ENCODE data around the gene CPT1B. TPM values are rescaled to one million over a fixed set of nuclear protein-coding genes. Genes with fewer than 3 reads are reported as not detected.

CPT1B gene
- total and polyA plus RNA-seq, 2 of the 8 experiments (the other 6 are each of a cell fraction or from before 2014, with no cell fraction given), result 34.2 to 36.2 TPM

DNA sequence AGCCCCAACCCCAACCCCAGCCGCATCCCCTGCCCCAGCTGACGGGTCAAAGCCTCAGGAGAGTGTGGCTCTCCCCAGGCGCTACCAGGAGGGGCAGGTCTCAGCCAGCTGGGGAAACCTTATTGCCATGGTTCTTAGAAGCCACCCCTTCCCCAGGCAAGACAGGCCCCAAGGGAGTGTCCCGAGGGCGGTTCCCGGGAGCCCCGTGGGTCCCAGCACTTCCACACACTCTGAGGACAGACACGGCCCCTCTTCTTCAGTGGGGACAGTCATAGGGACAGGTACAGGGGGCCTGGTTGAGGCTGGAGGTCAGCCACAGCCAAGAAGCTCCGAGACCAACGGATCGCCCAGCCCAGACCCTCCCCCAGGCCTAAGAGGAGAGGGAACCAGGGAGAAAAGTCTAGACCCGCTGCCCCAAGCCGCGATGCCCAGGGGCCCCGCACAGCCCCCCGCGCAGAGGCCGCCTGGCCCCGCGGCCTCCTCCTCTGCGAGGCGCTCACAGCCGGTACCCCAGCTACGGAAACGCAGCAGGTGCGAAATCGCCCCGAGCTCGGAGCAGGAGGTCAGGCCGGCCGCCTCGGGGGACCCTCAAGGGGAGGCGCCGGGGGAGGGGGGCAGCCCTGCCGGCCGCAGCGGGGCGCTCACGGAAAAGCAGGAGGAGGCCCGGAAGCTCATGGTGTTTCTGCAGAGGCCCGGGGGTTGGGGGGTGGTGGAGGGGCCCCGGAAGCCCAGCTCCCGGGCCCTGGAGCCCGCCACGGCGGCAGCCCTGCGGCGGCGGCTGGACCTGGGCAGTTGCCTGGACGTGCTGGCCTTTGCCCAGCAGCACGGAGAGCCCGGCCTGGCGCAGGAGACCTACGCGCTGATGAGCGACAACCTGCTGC is 29.9 kb downstream of the CPT1B start (continued):
- TF ChIP-seq, protein P1, sequence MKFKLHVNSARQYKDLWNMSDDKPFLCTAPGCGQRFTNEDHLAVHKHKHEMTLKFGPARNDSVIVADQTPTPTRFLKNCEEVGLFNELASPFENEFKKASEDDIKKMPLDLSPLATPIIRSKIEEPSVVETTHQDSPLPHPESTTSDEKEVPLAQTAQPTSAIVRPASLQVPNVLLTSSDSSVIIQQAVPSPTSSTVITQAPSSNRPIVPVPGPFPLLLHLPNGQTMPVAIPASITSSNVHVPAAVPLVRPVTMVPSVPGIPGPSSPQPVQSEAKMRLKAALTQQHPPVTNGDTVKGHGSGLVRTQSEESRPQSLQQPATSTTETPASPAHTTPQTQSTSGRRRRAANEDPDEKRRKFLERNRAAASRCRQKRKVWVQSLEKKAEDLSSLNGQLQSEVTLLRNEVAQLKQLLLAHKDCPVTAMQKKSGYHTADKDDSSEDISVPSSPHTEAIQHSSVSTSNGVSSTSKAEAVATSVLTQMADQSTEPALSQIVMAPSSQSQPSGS (IDR thresholded peaks at IDR 0.05; ENCODE audit: low read length), result no peak
- TF ChIP-seq, protein P2, sequence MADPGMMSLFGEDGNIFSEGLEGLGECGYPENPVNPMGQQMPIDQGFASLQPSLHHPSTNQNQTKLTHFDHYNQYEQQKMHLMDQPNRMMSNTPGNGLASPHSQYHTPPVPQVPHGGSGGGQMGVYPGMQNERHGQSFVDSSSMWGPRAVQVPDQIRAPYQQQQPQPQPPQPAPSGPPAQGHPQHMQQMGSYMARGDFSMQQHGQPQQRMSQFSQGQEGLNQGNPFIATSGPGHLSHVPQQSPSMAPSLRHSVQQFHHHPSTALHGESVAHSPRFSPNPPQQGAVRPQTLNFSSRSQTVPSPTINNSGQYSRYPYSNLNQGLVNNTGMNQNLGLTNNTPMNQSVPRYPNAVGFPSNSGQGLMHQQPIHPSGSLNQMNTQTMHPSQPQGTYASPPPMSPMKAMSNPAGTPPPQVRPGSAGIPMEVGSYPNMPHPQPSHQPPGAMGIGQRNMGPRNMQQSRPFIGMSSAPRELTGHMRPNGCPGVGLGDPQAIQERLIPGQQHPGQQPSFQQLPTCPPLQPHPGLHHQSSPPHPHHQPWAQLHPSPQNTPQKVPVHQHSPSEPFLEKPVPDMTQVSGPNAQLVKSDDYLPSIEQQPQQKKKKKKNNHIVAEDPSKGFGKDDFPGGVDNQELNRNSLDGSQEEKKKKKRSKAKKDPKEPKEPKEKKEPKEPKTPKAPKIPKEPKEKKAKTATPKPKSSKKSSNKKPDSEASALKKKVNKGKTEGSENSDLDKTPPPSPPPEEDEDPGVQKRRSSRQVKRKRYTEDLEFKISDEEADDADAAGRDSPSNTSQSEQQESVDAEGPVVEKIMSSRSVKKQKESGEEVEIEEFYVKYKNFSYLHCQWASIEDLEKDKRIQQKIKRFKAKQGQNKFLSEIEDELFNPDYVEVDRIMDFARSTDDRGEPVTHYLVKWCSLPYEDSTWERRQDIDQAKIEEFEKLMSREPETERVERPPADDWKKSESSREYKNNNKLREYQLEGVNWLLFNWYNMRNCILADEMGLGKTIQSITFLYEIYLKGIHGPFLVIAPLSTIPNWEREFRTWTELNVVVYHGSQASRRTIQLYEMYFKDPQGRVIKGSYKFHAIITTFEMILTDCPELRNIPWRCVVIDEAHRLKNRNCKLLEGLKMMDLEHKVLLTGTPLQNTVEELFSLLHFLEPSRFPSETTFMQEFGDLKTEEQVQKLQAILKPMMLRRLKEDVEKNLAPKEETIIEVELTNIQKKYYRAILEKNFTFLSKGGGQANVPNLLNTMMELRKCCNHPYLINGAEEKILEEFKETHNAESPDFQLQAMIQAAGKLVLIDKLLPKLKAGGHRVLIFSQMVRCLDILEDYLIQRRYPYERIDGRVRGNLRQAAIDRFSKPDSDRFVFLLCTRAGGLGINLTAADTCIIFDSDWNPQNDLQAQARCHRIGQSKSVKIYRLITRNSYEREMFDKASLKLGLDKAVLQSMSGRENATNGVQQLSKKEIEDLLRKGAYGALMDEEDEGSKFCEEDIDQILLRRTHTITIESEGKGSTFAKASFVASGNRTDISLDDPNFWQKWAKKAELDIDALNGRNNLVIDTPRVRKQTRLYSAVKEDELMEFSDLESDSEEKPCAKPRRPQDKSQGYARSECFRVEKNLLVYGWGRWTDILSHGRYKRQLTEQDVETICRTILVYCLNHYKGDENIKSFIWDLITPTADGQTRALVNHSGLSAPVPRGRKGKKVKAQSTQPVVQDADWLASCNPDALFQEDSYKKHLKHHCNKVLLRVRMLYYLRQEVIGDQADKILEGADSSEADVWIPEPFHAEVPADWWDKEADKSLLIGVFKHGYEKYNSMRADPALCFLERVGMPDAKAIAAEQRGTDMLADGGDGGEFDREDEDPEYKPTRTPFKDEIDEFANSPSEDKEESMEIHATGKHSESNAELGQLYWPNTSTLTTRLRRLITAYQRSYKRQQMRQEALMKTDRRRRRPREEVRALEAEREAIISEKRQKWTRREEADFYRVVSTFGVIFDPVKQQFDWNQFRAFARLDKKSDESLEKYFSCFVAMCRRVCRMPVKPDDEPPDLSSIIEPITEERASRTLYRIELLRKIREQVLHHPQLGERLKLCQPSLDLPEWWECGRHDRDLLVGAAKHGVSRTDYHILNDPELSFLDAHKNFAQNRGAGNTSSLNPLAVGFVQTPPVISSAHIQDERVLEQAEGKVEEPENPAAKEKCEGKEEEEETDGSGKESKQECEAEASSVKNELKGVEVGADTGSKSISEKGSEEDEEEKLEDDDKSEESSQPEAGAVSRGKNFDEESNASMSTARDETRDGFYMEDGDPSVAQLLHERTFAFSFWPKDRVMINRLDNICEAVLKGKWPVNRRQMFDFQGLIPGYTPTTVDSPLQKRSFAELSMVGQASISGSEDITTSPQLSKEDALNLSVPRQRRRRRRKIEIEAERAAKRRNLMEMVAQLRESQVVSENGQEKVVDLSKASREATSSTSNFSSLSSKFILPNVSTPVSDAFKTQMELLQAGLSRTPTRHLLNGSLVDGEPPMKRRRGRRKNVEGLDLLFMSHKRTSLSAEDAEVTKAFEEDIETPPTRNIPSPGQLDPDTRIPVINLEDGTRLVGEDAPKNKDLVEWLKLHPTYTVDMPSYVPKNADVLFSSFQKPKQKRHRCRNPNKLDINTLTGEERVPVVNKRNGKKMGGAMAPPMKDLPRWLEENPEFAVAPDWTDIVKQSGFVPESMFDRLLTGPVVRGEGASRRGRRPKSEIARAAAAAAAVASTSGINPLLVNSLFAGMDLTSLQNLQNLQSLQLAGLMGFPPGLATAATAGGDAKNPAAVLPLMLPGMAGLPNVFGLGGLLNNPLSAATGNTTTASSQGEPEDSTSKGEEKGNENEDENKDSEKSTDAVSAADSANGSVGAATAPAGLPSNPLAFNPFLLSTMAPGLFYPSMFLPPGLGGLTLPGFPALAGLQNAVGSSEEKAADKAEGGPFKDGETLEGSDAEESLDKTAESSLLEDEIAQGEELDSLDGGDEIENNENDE (IDR thresholded peaks at IDR 0.05; ENCODE audit: insufficient replicate concordance, low read length), result no peak
- TF ChIP-seq RAD21 (IDR thresholded peaks at IDR 0.05 in 1 of 2, conservative IDR thresholded peaks at IDR 0.05 in 1 of 2; ENCODE audit: low read depth in 2 of 2, low read length in 2 of 2) (no peak), RNF2 (IDR thresholded peaks at IDR 0.05; ENCODE audit: borderline replicate concordance, low read depth, low read length, missing control alignments, poor library complexity, severe bottlenecking) (no peak), CREB1 (IDR thresholded peaks at IDR 0.05) (no peak), BACH1 (IDR thresholded peaks at IDR 0.05; ENCODE audit: low read length) (no peak)
